Epidermal melanocyte (primary cell): ENCODE data around the gene DNLZ.

ENCODE experiments used
- DNase-seq: peaks from one replicate; pipeline ENCODE4 v3.0.0; 2011; ENCODE audit warnings: low spot score; ENCODE audit not compliant: insufficient read length

DNLZ gene

GRCh38 chr9:136344544-136345280 lies 18.8 kb downstream of the DNLZ start:
- no peak for DNase-seq

GRCh38 chr9:136343884-136344269 lies 19.7 kb downstream of the DNLZ start:
- no peak for DNase-seq

GRCh38 chr9:136343121-136343883 lies 20.2 kb downstream of the DNLZ start:
- DNase-seq = no peak

GRCh38 chr9:136342181-136343120 lies 21.1 kb downstream of the DNLZ start:
- peak; percentile 66 for DNase-seq

GRCh38 chr9:136341769-136342168 lies 21.8 kb downstream of the DNLZ start:
- DNase-seq = no peak

GRCh38 chr9:136341042-136341655 lies 22.4 kb downstream of the DNLZ start:
- DNase-seq = no peak

- no peak for DNase-seq
Observed at GRCh38 chr9:136340356-136341041, 23.0 kb downstream of the DNLZ start.

- no peak for DNase-seq
Observed at GRCh38 chr9:136339958-136340310, 23.6 kb downstream of the DNLZ start.

DNA sequence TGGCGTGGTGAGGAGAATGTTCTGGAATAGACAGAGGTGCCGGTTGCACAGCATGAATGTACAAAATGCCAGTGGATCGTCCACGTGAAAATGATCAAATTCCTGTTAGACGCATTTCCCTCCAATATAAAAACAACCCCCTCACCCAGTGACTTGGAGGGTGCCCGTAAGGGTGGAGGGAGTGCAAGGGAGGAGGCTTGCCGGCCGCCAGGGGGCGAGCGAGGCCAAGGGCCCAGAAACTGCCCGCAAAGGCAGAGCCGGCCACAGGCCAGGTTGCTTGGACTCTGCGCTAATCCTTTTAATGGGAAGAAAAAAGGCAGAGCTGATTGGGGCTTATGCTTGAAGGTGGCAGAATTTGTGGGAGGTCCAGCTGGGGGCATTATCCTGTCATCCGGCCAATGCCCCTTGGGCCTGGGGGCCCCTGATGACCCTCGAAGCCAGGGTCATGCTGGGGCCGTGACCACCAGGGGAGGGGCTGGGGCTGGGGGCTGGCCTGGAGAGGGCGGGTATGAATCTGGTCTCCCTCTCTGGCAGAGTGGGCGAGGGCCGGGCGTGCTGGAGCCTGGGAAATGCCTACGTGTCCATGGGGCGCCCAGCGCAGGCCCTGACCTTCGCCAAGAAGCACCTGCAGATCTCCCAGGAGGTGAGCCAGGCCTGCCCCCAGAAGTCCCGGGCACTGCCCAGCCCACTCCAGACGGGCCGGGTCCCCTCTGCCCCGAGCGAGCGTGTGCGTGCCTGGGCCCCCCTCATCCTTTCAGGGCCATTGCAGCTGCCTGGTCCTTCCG lies 24.2 kb downstream of the DNLZ start:
- peak; percentile 66 for DNase-seq

GRCh38 chr9:136338511-136338910 lies 25.0 kb downstream of the DNLZ start:
- DNase-seq = no peak

- DNase-seq = no peak
Observed at GRCh38 chr9:136337416-136338395, 25.8 kb downstream of the DNLZ start.

GRCh38 chr9:136336881-136337280 lies 26.7 kb downstream of the DNLZ start:
- no peak for DNase-seq

DNA sequence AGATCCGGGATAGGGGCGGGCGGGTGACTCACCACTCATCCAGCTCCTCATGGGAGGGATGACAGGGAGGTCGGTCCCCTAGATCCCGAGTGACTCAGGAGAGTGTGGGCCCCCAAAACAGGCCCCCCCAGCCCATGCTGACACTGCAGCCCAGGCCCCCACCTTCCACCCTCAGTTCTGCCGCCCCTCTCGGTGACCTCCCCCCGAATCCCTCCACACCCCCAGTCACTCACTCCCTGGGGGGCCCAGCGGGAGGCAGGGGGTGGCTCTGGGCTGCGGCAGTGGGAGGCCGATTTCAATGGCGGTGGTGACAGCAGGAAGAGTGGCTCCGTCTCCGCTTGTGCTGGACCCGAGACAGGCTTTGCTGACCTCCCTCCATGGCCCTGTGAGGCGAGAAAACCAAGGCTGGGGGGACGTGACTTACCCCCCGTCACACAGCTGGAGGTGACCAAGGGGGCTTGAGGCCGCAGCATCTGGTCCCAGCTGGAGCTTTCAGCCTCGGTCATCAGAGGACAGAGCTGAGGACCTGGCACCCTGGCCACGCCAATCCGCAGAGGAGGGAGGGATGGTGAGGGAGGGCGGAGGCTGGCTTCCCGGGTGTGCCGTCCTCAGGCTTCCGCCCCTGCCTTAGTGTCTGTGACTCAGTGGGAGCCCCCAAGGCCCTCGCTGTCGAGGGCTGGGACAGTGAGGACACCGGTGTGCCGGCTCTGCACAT lies 27.2 kb downstream of the DNLZ start:
- no peak for DNase-seq

DNA sequence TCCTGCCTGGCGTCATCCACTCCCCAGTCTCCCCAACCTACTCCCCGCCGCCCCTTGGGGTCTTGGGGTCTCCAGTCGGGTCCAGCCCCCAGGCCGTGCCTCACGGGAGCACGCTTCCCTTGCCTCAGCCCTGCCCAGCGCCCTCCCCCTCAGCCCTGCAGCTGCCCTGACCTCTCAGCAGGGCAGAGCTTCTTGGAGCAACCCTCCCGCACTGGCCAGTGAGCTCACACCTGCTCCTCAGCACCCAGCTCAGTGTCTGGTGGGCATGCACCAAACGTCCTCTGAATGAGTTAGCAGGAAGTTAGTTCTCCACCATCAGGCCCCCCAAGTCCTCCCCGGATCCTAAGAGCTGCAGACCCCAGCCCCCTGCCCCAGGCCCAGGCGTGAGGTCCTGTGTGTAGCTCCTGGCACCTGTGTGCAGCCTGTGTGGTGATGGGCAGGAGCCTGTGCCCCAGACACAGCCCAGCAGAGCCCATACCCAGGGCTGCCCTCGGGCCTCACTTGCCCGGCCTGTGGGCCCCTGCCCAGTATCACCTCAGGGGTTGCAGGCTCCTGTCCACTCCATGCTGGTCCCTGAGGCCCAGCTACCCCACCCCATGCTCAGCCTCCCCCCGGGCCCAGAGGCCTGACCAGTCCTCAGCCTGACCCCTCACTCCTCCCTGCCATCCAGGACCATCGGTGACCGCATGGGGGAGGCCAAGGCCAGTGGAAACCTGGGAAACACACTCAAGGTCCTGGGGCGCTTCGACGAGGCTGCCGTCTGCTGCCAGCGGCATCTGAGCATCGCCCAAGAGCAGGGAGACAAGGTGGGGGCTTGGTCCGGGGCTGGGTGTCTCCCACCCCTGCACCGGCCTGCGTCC lies 28.0 kb downstream of the DNLZ start:
- no peak for DNase-seq

DNA sequence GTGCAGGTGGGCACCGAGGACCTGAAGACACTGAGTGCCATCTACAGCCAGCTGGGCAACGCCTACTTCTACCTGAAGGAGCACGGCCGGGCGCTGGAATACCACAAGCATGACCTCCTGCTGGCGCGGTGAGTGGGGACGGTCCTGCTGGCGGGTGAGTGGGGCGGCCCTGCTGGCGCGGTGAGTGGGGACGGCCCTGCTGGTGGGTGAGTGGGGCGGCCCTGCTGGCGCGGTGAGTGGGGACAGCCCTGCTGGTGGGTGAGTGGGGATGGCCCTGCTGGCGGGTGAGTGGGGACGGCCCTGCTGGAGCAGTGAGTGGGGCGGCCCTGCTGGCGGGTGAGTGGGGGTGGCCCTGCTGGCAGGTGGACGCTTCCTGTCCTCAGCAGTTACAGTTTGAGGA lies 29.0 kb downstream of the DNLZ start:
- no peak for DNase-seq

GRCh38 chr9:136333486-136333885 lies 30.1 kb downstream of the DNLZ start:
- DNase-seq = no peak

DNA sequence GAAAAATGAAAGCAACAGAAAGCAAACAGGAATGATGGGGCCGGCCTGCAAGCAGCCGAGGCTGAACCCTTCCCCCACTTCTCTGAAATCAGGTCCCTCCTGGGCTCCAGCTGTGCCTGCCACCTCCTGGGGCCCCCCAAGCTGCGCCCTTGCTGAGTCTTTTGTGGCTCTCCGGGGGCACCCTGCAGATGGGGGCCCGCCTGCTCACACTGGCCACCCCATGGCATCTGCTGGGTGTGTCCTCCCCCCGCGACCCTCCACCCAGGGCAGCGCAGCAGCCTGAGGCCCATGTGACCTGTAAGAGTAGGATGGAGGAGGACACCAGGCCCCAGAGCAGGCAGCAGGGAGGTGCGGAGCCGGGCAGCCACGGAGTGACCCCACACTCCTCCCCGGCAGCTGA lies 30.5 kb downstream of the DNLZ start:
- DNase-seq = no peak
